ENCODE results near the gene LATS1. TPM values are rescaled to one million over a fixed set of nuclear protein-coding genes. Genes with fewer than 3 reads are reported as not detected.

LATS1 gene
- total RNA-seq, 2 donors from 2014 or later: 37.4 to 41.4 TPM

DNA sequence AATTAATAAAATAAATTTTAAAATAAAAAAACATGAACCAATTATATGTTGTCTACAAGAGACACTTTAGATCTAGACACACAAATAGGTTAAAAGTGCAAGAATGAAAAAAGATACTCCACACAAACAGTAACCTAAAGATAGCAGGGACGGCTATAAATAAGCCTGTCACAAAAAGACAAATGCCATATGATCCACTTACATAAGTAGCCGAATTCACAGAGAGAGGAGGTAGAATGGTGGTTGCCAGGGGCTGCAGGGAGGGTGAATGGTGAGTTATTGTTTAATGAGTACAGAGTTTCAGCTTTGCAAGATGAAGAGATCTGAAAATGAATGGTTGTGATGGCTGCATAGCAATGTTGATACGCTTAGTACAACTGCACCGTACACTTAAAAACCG, 102.1 kb downstream of the LATS1 start:
- no peak overlapping the region for H3K27ac Mint-ChIP-seq
- peaks cover 2 to 6% of the 10 kb centered on the region in 2 donors for H3K4me1 Mint-ChIP-seq (ENCODE audit: low read depth in 2 of 2)
- H3K9me3 Mint-ChIP-seq: no peaks in the 10 kb centered on the region
- DNase-seq (ENCODE audit: low spot score) (no peak), ATAC-seq (no peak)
- no peaks in the 10 kb centered on the region for H3K27me3 Mint-ChIP-seq
- peaks cover 13% of the 10 kb centered on the region for H3K36me3 Mint-ChIP-seq
- H3K4me3 Mint-ChIP-seq: no peak overlapping the region

DNA sequence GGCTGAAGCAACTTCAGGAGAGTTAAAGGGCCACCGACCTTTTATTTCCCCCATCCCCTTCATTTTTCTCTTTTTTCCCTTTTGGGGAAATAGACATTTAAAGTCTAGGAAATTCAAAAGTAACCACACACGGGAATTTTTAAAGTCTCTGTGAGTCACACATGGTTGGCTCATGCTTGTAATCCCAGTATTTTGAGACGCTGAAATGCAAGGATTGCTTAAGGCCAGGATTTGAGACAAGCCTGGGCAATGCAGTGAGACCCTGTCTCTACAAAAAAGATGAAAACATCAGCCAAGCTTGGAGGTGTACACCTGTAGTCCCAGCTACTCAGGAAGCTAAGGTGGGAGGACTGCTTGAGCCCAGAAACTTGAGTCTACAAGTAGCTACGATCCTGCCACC, 103.6 kb downstream of the LATS1 start:
- peaks cover 2 to 6% of the 10 kb centered on the region in 2 donors for H3K4me1 Mint-ChIP-seq (ENCODE audit: low read depth in 2 of 2)
- H3K36me3 Mint-ChIP-seq: peaks cover 8% of the 10 kb centered on the region
- ATAC-seq: no peak
- no peak for DNase-seq (ENCODE audit: low spot score)
- no peaks in the 10 kb centered on the region for H3K27me3 Mint-ChIP-seq
- H3K27ac Mint-ChIP-seq: no peak overlapping the region
- no peaks in the 10 kb centered on the region for H3K9me3 Mint-ChIP-seq
- no peak overlapping the region for H3K4me3 Mint-ChIP-seq

DNA sequence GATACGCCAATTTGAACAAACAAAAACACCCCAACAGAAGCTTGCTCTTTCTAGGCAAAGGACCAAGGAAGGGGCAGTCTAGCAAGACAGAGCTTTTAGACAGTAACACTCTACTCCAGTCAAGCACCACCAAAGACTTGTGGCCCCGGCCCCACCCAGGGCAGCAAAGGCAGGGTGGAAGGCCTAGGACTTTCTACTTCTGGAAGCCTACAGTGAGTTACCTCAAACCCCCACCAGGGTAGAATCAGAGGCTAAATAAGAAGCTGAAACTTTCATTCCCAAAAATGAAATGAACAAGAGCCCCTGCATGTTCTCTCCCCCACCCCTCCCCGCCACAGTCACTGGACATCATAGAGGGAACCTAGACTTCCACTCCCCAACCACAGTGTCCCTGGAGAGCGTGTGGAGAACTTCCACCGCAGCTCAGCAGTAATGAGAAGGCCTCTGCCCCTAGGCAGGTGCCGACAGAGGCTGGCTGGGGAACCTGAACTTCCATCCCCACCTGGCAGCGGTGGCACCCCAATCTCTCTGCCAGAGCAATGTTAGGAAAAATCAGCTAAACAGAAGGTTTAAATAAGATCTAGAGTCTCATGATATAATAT, 109.4 kb downstream of the LATS1 start:
- Mint-ChIP-seq H3K9me3 (no peaks in the 10 kb centered on the region), H3K36me3 (no peaks in the 10 kb centered on the region), H3K4me3 (no peak overlapping the region), H3K27me3 (no peaks in the 10 kb centered on the region), H3K27ac (peak overlapping the region in 1 of 2 donors; percentile 48), H3K4me1 (ENCODE audit: low read depth in 2 of 2) (peaks cover 3 to 5% of the 10 kb centered on the region in 2 donors)
- ATAC-seq: no peak
- DNase-seq (ENCODE audit: low spot score): no peak

Other genes with a start within 250 kb of the LATS1 start
- gene ZC3H12D, start 233.1 kb downstream of the LATS1 start, total RNA-seq: 10 to 100 TPM in 1 of 2 donors, 1 to 10 TPM in 1; 2.1 to 16.0 TPM
- gene PPIL4, start 172.1 kb downstream of the LATS1 start, total RNA-seq: 10 to 100 TPM; 18.7 to 19.7 TPM
- gene GINM1, start 151.7 kb downstream of the LATS1 start, total RNA-seq: 10 to 100 TPM in 1 of 2 donors, 1 to 10 TPM in 1; 9.9 to 16.6 TPM
- 10 to 100 TPM; 19.8 to 26.1 TPM for gene KATNA1, start 69.4 kb downstream of the LATS1 start, total RNA-seq
- gene NUP43, start 28.4 kb upstream of the LATS1 start, total RNA-seq: 10 to 100 TPM; 53.3 to 73.2 TPM
- gene PCMT1, start 31.6 kb upstream of the LATS1 start, total RNA-seq: 10 to 100 TPM; 67.9 to 68.5 TPM
- 1 to 10 TPM; 1.6 to 2.9 TPM for gene LRP11, start 146.3 kb upstream of the LATS1 start, total RNA-seq
- not detected for gene RAET1E, start 180.0 kb upstream of the LATS1 start, total RNA-seq
- gene RAET1G, start 205.0 kb upstream of the LATS1 start, total RNA-seq: under 1 TPM in 1 of 2 donors, not detected in 1; 0.43 TPM
- gene ULBP2, start 223.9 kb upstream of the LATS1 start, total RNA-seq: 1 to 10 TPM in 1 of 2 donors, under 1 TPM in 1; 0.98 to 4.0 TPM
- 1 to 10 TPM in 1 of 2 donors, under 1 TPM in 1; 0.31 to 1.5 TPM for gene ULBP1, start 245.8 kb upstream of the LATS1 start, total RNA-seq

Data from natural killer cell treated with Interleukin-12 subunit alpha and Interleukin-12 subunit beta and Interleukin-15 and Interleukin-18, amount 100 ng/mL, for 72 hours (primary cell).